ENCODE measurements around the gene ATG7. TPM values are rescaled to one million over a fixed set of nuclear protein-coding genes. Genes with fewer than 3 reads are reported as not detected.

The ATG7 gene
- total and polyA plus RNA-seq, 10 of the 15 experiments (the other 5 are each of a cell fraction or from before 2014, with no cell fraction given): 13.5 to 49.5 (median 26.4) TPM

DNA sequence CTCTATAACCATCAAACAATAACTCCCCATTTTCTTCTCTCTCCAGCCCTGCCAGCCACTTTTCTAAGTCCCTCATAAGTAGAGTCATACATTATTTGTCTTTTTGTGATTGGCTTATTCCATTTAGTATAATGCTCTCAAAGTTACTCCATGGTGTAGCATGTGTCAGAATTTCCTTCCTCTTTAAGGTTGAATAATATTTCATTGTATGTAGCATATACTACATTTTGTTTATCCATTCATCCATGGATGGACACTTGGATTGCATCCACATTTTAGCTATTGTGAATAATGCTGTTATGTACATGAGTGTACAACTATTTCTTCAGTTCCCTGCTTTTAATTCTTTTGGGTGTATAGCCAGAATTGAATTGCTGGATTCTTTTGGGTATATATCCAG lies 138.4 kb downstream of the ATG7 start:
- Histone ChIP-seq H3K79me2 (ENCODE audit: control insufficient read depth, insufficient read depth, low read length) (no peaks in the 10 kb centered on the region), H2AFZ (ENCODE audit: control insufficient read depth, low read depth, low read length) (no peak overlapping the region), H3K9ac (ENCODE audit: control insufficient read depth, insufficient read depth, low read length) (no peak overlapping the region), H3K4me3 (no peak overlapping the region), H3K9me3 (replicated peaks; ENCODE audit: control insufficient read depth, insufficient read depth, low read length) (peaks cover 10% of the 10 kb centered on the region; the same call in 2 of the 3 replicates), H4K20me1 (ENCODE audit: control insufficient read depth, insufficient read depth) (no peaks in the 10 kb centered on the region), H3K36me3 (ENCODE audit: control insufficient read depth in 2 of 2, insufficient read depth in 2 of 2, low read length in 1 of 2) (no peaks in the 10 kb centered on the region; a peak in 1 of 4 replicates), H3K27me3 (replicated peaks in 1 of 2; ENCODE audit: control insufficient read depth in 2 of 2, insufficient read depth in 2 of 2, low read length in 1 of 2) (no peaks in the 10 kb centered on the region), H3K4me2 (ENCODE audit: control insufficient read depth, insufficient read depth) (no peak overlapping the region), H3K27ac (ENCODE audit: control insufficient read depth, insufficient read depth) (no peak overlapping the region), H3K4me1 (ENCODE audit: control insufficient read depth, insufficient read depth, low read length) (no peaks in the 10 kb centered on the region)
- no peak for ATAC-seq
- ChIA-PET SMC1A (ENCODE audit: uncharacterized antibody, unreplicated experiment) (no interaction called here), RAD21 (ENCODE audit: unreplicated experiment) (no interaction called here), POLR2A (no interaction called here), CTCF (interaction anchor here (1.0 kb wide), 1 partner anchor 16 kb away, joined by 5 read pairs; no protein-coding TSS in a partner anchor)
- in situ Hi-C loops (cut with MboI): no loop called here
- no peak for DNase-seq (ENCODE audit: low read depth, low spot score)
- no peak for FAIRE-seq
- intact Hi-C loops (cut with micrococcal nuclease; ENCODE audit: unreplicated experiment): no loop called here
- BruUV-seq (replicated peaks): no TSS peak
- no peak for TF ChIP-seq ZNF217 (IDR thresholded peaks at IDR 0.05)
- TF ChIP-seq, protein P1, sequence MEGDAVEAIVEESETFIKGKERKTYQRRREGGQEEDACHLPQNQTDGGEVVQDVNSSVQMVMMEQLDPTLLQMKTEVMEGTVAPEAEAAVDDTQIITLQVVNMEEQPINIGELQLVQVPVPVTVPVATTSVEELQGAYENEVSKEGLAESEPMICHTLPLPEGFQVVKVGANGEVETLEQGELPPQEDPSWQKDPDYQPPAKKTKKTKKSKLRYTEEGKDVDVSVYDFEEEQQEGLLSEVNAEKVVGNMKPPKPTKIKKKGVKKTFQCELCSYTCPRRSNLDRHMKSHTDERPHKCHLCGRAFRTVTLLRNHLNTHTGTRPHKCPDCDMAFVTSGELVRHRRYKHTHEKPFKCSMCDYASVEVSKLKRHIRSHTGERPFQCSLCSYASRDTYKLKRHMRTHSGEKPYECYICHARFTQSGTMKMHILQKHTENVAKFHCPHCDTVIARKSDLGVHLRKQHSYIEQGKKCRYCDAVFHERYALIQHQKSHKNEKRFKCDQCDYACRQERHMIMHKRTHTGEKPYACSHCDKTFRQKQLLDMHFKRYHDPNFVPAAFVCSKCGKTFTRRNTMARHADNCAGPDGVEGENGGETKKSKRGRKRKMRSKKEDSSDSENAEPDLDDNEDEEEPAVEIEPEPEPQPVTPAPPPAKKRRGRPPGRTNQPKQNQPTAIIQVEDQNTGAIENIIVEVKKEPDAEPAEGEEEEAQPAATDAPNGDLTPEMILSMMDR (IDR thresholded peaks at IDR 0.05 in 2 of 3, conservative IDR thresholded peaks at IDR 0.05 in 1 of 3; ENCODE audit: control insufficient read depth in 2 of 3, extremely low read depth in 1 of 3, insufficient read depth in 1 of 3, low read depth in 3 of 3, low read length in 3 of 3): no peak
- no peak for TF ChIP-seq MXI1 (IDR thresholded peaks at IDR 0.05; ENCODE audit: low read depth, low read length)

DNA sequence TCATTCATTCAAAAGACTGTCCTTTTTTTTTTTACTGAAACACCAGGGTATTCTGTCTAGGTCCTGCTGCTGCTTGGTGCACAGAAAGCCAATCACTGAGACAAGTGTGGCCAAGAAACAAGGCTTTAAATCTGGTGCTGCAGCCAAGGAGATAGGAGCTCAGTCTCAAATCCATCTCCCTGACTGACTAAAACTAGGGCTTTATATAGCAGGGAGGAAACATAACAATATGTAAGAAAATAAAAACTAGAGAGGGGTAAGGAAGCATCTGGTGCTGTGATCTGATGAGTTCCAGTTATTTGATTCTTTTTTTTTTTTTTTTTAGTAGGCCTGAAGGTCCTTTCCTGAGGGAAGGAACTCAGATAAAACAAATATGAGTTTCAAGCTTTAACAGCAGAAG lies 139.8 kb downstream of the ATG7 start:
- no peak for FAIRE-seq
- POLR2A ChIA-PET: interaction anchor here (0.6 kb wide), 1 partner anchor 10 kb away, joined by 3 read pairs; no protein-coding TSS in a partner anchor
- no peaks in the 10 kb centered on the region for H3K4me1 ChIP-seq (ENCODE audit: control insufficient read depth, insufficient read depth, low read length)
- SMC1A ChIA-PET (ENCODE audit: uncharacterized antibody, unreplicated experiment): no interaction called here
- no peak overlapping the region for H3K4me2 ChIP-seq (ENCODE audit: control insufficient read depth, insufficient read depth)
- H4K20me1 ChIP-seq (ENCODE audit: control insufficient read depth, insufficient read depth): no peaks in the 10 kb centered on the region
- in situ Hi-C loops (cut with MboI): no loop called here
- intact Hi-C loops (cut with micrococcal nuclease; ENCODE audit: unreplicated experiment): no loop called here
- H3K36me3 ChIP-seq (ENCODE audit: control insufficient read depth in 2 of 2, insufficient read depth in 2 of 2, low read length in 1 of 2): no peaks in the 10 kb centered on the region; a peak in 1 of 4 replicates
- CTCF ChIA-PET: no interaction called here
- no peak for ATAC-seq
- no peak overlapping the region for H3K9ac ChIP-seq (ENCODE audit: control insufficient read depth, insufficient read depth, low read length)
- H3K4me3 ChIP-seq: no peak overlapping the region
- no TSS peak for BruUV-seq (replicated peaks)
- no peak overlapping the region for H3K27ac ChIP-seq (ENCODE audit: control insufficient read depth, insufficient read depth)
- H3K79me2 ChIP-seq (ENCODE audit: control insufficient read depth, insufficient read depth, low read length): no peaks in the 10 kb centered on the region
- H3K27me3 ChIP-seq (replicated peaks in 1 of 2; ENCODE audit: control insufficient read depth in 2 of 2, insufficient read depth in 2 of 2, low read length in 1 of 2): no peaks in the 10 kb centered on the region
- no peak for TF ChIP-seq TBL1XR1 (IDR thresholded peaks at IDR 0.05; ENCODE audit: low read depth, low read length)
- TF ChIP-seq, protein P2, sequence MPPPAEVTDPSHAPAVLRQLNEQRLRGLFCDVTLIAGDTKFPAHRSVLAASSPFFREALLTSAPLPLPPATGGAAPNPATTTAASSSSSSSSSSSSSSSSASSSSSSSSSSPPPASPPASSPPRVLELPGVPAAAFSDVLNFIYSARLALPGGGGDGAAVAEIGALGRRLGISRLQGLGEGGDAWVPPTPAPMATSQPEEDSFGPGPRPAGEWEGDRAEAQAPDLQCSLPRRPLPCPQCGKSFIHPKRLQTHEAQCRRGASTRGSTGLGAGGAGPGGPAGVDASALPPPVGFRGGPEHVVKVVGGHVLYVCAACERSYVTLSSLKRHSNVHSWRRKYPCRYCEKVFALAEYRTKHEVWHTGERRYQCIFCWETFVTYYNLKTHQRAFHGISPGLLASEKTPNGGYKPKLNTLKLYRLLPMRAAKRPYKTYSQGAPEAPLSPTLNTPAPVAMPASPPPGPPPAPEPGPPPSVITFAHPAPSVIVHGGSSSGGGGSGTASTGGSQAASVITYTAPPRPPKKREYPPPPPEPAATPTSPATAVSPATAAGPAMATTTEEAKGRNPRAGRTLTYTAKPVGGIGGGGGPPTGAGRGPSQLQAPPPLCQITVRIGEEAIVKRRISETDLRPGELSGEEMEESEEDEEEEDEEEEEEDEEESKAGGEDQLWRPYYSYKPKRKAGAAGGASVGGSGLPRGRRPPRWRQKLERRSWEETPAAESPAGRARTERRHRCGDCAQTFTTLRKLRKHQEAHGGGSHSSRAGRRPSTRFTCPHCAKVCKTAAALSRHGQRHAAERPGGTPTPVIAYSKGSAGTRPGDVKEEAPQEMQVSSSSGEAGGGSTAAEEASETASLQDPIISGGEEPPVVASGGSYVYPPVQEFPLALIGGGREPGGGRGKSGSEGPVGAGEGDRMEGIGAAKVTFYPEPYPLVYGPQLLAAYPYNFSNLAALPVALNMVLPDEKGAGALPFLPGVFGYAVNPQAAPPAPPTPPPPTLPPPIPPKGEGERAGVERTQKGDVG (CRISPR knock-in tag; IDR thresholded peaks at IDR 0.05): no peak
- no peak overlapping the region for H2AFZ ChIP-seq (ENCODE audit: control insufficient read depth, low read depth, low read length)
- DNase-seq (ENCODE audit: low read depth, low spot score): no peak
- H3K9me3 ChIP-seq (replicated peaks; ENCODE audit: control insufficient read depth, insufficient read depth, low read length): peaks cover 10% of the 10 kb centered on the region; the same call in 2 of the 3 replicates
- RAD21 ChIA-PET (ENCODE audit: unreplicated experiment): no interaction called here
